Measurements from ENCODE around the gene WDR19. TPM values are rescaled to one million over a fixed set of nuclear protein-coding genes. Genes with fewer than 3 reads are reported as not detected.

Gene WDR19
- total RNA-seq, 1 experiment from 2014 or later = 16.0 TPM

- Histone ChIP-seq H3K4me3 (ENCODE audit: low read depth in 2 of 2, low read length in 2 of 2) (no peak overlapping the region), H3K27ac (ENCODE audit: low read length) (no peak overlapping the region), H3K36me3 (ENCODE audit: control insufficient read depth, insufficient read depth, low read length) (peaks cover 3% of the 10 kb centered on the region), H3K27me3 (ENCODE audit: control insufficient read depth, insufficient read depth, low read length) (no peaks in the 10 kb centered on the region), H3K9me3 (ENCODE audit: control insufficient read depth, insufficient read depth, low read depth, low read length) (no peaks in the 10 kb centered on the region), H3K4me1 (ENCODE audit: control insufficient read depth, insufficient read depth, low read length) (no peaks in the 10 kb centered on the region)
- ATAC-seq (no peak), DNase-seq (ENCODE audit: low read depth, low spot score) (no peak)
- POLR2A ChIA-PET = no interaction called here
- CTCF ChIA-PET = no interaction called here
- intact Hi-C loops (cut with micrococcal nuclease; ENCODE audit: unreplicated experiment) = no loop called here
- BruUV-seq (replicated peaks) = no TSS peak
- in situ Hi-C loops (cut with HindIII; ENCODE audit: low pct_unique_long_range_greater_than_20kb, low sequenced_read_pairs) = no loop called here
- no peak for TF ChIP-seq CTCF (IDR thresholded peaks at IDR 0.05)
- no peak for TF ChIP-seq REST (IDR thresholded peaks at IDR 0.05; ENCODE audit: insufficient read depth in 1 of 2, low read depth in 2 of 2, low read length in 1 of 2)
- TF ChIP-seq TCF7L2 (IDR thresholded peaks at IDR 0.05; ENCODE audit: low read depth, low read length) = no peak
- no peak for TF ChIP-seq SIN3A (IDR thresholded peaks at IDR 0.05; ENCODE audit: borderline replicate concordance, insufficient read depth, low read depth, low read length)
- no peak for TF ChIP-seq POLR2AphosphoS5 (IDR thresholded peaks at IDR 0.05; ENCODE audit: low read depth, low read length)
These were observed 122.3 kb downstream of the WDR19 start for GRCh38 chr4:39304651-39305050.

GRCh38 chr4:39305912-39306677, 123.8 kb downstream of the WDR19 start:
- ATAC-seq = no peak
- ChIA-PET CTCF (no interaction called here), POLR2A (no interaction called here)

More at GRCh38 chr4:39305912-39306677, 123.8 kb downstream of the WDR19 start:
- in situ Hi-C loops (cut with HindIII; ENCODE audit: low pct_unique_long_range_greater_than_20kb, low sequenced_read_pairs) (no loop called here), intact Hi-C loops (cut with micrococcal nuclease; ENCODE audit: unreplicated experiment) (no loop called here)
- Histone ChIP-seq H3K4me1 (ENCODE audit: control insufficient read depth, insufficient read depth, low read length) (no peaks in the 10 kb centered on the region), H3K4me3 (ENCODE audit: low read depth in 2 of 2, low read length in 2 of 2) (no peak overlapping the region), H3K9me3 (ENCODE audit: control insufficient read depth, insufficient read depth, low read depth, low read length) (no peaks in the 10 kb centered on the region), H3K27ac (ENCODE audit: low read length) (no peak overlapping the region), H3K36me3 (ENCODE audit: control insufficient read depth, insufficient read depth, low read length) (no peaks in the 10 kb centered on the region; the same call in 1 of the 2 replicates), H3K27me3 (ENCODE audit: control insufficient read depth, insufficient read depth, low read length) (no peaks in the 10 kb centered on the region)
- DNase-seq (ENCODE audit: low read depth, low spot score) = no peak
- TF ChIP-seq CTCF (IDR thresholded peaks at IDR 0.05) = no peak
- TF ChIP-seq TCF7L2 (IDR thresholded peaks at IDR 0.05; ENCODE audit: low read depth, low read length) = no peak
- TF ChIP-seq REST (IDR thresholded peaks at IDR 0.05; ENCODE audit: insufficient read depth in 1 of 2, low read depth in 2 of 2, low read length in 1 of 2) = no peak
- TF ChIP-seq POLR2AphosphoS5 (IDR thresholded peaks at IDR 0.05; ENCODE audit: low read depth, low read length) = no peak
- no peak for TF ChIP-seq SIN3A (IDR thresholded peaks at IDR 0.05; ENCODE audit: borderline replicate concordance, insufficient read depth, low read depth, low read length)
- no TSS peak for BruUV-seq (replicated peaks)
